Endothelial cell of umbilical vein (primary cell): Measurements from ENCODE around the gene TSPAN33. TPM values are rescaled to one million over a fixed set of nuclear protein-coding genes. Genes with fewer than 3 reads are reported as not detected.
A peak's percentile ranks its signal among the peaks of the same experiment; 100 is the strongest.

Experiments used
- BruUV-seq: library from RNA; stranded (reverse); fragments of 400-500 nt; replicated peaks from 2 replicates; lab custom pipeline; 2021; lab: Mats Ljungman, UMichigan
- CTCF ChIA-PET: fragments of 300-600, 350-600 bp; sonication (Branson Sonifier 250); formaldehyde crosslinking; loops from one replicate; lab custom pipeline; 2021; ENCODE audit warnings: antibody characterized with exemption, inconsistent platforms; lab: Charles Lee
- POLR2A ChIA-PET: fragments of 300-600, 350-600 bp; sonication (Branson Sonifier 250); formaldehyde crosslinking; loops from one replicate; lab custom pipeline; 2021; ENCODE audit warnings: antibody characterized with exemption, inconsistent platforms; lab: Charles Lee
- DNase-seq: peaks from one replicate; pipeline ENCODE4 v3.0.0-alpha.2; 2011; ENCODE audit warnings: low read depth, low spot score
- FAIRE-seq: peaks from 2 replicates; lab custom pipeline; 2011; peaks lifted over from hg19 to GRCh38; lab: Jason Lieb, UNC
- H2AFZ ChIP-seq: 2 replicates; pipeline ENCODE4 v1.6.0; 2012; ENCODE audit warnings: low read depth, low read length, control low read depth, inconsistent platforms
- H3K27ac ChIP-seq: 2 replicates; pipeline ENCODE4 v1.5.1; 2011; ENCODE audit warnings: low read depth, mild to moderate bottlenecking, control low read depth, low read length, moderate library complexity; ENCODE audit not compliant: insufficient read depth
- H3K27me3 ChIP-seq, 2 experiments: 2 replicates each; pipeline versions ENCODE4 v1.6.0 to v1.6.1; 2011; ENCODE audit warnings: low read length in 2 of 2, mixed read lengths in 1 of 2; ENCODE audit not compliant: control insufficient read depth in 2 of 2, insufficient read depth in 2 of 2
- H3K36me3 ChIP-seq, 2 experiments: 2 replicates in 1 of 2; 3 replicates in 1 of 2; pipeline ENCODE4 v1.5.1; 2011; ENCODE audit warnings: low read length in 2 of 2, mild to moderate bottlenecking in 1 of 2, moderate library complexity in 1 of 2; ENCODE audit not compliant: control insufficient read depth in 2 of 2, insufficient read depth in 2 of 2; ENCODE audit errors: extremely low read depth in 1 of 2
- H3K4me1 ChIP-seq: 3 replicates; pipeline ENCODE4 v1.5.1; 2011; ENCODE audit warnings: mild to moderate bottlenecking, low read length; ENCODE audit not compliant: control insufficient read depth, insufficient read depth; ENCODE audit errors: extremely low read depth
- H3K4me2 ChIP-seq: 2 replicates; pipeline ENCODE4 v1.6.1; 2011; ENCODE audit warnings: low read length, control low read depth, mixed read lengths; ENCODE audit not compliant: insufficient read depth
- H3K4me3 ChIP-seq, 3 experiments: fragments of 200-600 bp in 1 of 3; sonication (generic), shearing (Covaris generic) in 1 of 3; replicated peaks in 1 of 3; 2 replicates each; pipeline ENCODE4 v1.5.1; 2011 to 2016; ENCODE audit warnings: control low read depth in 3 of 3, low read length in 3 of 3, mild to moderate bottlenecking in 2 of 3, inconsistent platforms in 1 of 3, low read depth in 1 of 3, moderate library complexity in 1 of 3; ENCODE audit not compliant: insufficient read depth in 1 of 3
- H3K79me2 ChIP-seq: 2 replicates; pipeline ENCODE4 v1.6.0; 2012; ENCODE audit warnings: low read length, inconsistent platforms; ENCODE audit not compliant: control insufficient read depth, insufficient read depth
- H3K9ac ChIP-seq: replicated peaks from 2 replicates; pipeline ENCODE3; 2011; ENCODE audit warnings: low read length, control low read depth; ENCODE audit not compliant: insufficient read depth; ENCODE audit errors: extremely low read depth
- H3K9me1 ChIP-seq: replicated peaks from 3 replicates; pipeline ENCODE4 v1.6.0; 2011; ENCODE audit warnings: mild to moderate bottlenecking, low read length; ENCODE audit not compliant: control insufficient read depth, insufficient read depth; ENCODE audit errors: extremely low read depth
- H3K9me3 ChIP-seq: replicated peaks from 2 replicates; pipeline ENCODE4 v1.5.1; 2012; ENCODE audit warnings: low read length, inconsistent platforms; ENCODE audit not compliant: control insufficient read depth, insufficient read depth
- H4K20me1 ChIP-seq: replicated peaks from 2 replicates; pipeline ENCODE3; 2011; ENCODE audit warnings: mild to moderate bottlenecking, low read length; ENCODE audit not compliant: control insufficient read depth, insufficient read depth; ENCODE audit errors: extremely low read depth
- EZH2 ChIP-seq: IDR thresholded peaks from 2 replicates; pipeline ENCODE4 v1.6.1; 2012; ENCODE audit warnings: borderline replicate concordance, low read depth, mild to moderate bottlenecking, moderate library complexity, low read length, inconsistent platforms; ENCODE audit not compliant: severe bottlenecking
- FOS ChIP-seq: IDR thresholded peaks from 2 replicates; pipeline ENCODE4 v1.6.1; 2011; ENCODE audit warnings: mild to moderate bottlenecking, low read length, moderate library complexity, borderline replicate concordance; ENCODE audit not compliant: insufficient read depth
- GATA2 ChIP-seq: IDR thresholded peaks from 2 replicates; pipeline ENCODE4 v1.7.0; 2011; ENCODE audit warnings: low read depth, mild to moderate bottlenecking, moderate library complexity, mixed read lengths, low read length; ENCODE audit not compliant: insufficient read length, insufficient read depth
- JUN ChIP-seq: IDR thresholded peaks from 2 replicates; pipeline ENCODE4 v1.6.1; 2011; ENCODE audit warnings: borderline replicate concordance, low read depth; ENCODE audit not compliant: insufficient read length, insufficient read depth
- MYC ChIP-seq: IDR thresholded peaks from one replicate; pipeline ENCODE4 v1.6.1; 2011; ENCODE audit warnings: mild to moderate bottlenecking, low read depth, low read length
- POLR2A ChIP-seq: IDR thresholded peaks from 2 replicates; pipeline ENCODE4 v1.6.1; 2012; ENCODE audit warnings: low read depth, mild to moderate bottlenecking, control low read depth, low read length
- POLR2AphosphoS5 ChIP-seq: IDR thresholded peaks from 2 replicates; pipeline ENCODE4 v1.6.1; 2012; ENCODE audit warnings: low read depth, mild to moderate bottlenecking, control low read depth, low read length, moderate library complexity; ENCODE audit not compliant: insufficient read depth
- dilution Hi-C: fragments of 300-500 bp; cut with MboI; formaldehyde crosslinking; loops from one replicate; pipeline ENCODE4 v1.15.0; 2019; ENCODE audit warnings: low sequenced_read_pairs; ENCODE audit not compliant: extremely low pct_ligation_motif_present
- intact Hi-C: fragments of 100-400 bp; cut with micrococcal nuclease; formaldehyde crosslinking; loops from one replicate; pipeline ENCODE4 v1.10.0; 2022
- polyA plus RNA-seq, 4 experiments: library from polyadenylated mRNA; depleted of rRNA in 3 of 4; stranded (reverse) in 3 of 4; unstranded in 1 of 4; fragments of >200 nt; gene quantifications; 2 replicates each; pipeline versions ENCODE4 v1.2.1 to v1.2.3, GENCODE V29; 2011 to 2012; ENCODE audit warnings: missing spikeins in 1 of 4
- total RNA-seq: library from RNA; stranded (reverse); gene quantifications from 2 replicates; pipeline ENCODE4 v1.2.3, GENCODE V29; 2021
- TF ChIP-seq, protein P1 (sequence below): IDR thresholded peaks from 2 replicates; pipeline ENCODE4 v1.6.1; 2011; ENCODE audit not compliant: insufficient read depth, insufficient read length
- TF ChIP-seq, protein P2 (sequence below), 2 donors: IDR thresholded peaks; 1 replicate in 1 of 2; 2 replicates in 1 of 2; pipeline ENCODE4 v1.5.1; 2011; ENCODE audit warnings: low read length in 2 of 2, mild to moderate bottlenecking in 2 of 2, moderate library complexity in 2 of 2, control low read depth in 1 of 2, inconsistent platforms in 1 of 2, low read depth in 1 of 2; ENCODE audit not compliant: insufficient read depth in 1 of 2; ENCODE audit errors: extremely low read depth in 1 of 2

TSPAN33 gene
- total and polyA plus RNA-seq, 2 donors (not counting 3 experiments of a cell fraction or from before 2014, with no cell fraction given): 0.21 TPM; not detected in 1

DNA sequence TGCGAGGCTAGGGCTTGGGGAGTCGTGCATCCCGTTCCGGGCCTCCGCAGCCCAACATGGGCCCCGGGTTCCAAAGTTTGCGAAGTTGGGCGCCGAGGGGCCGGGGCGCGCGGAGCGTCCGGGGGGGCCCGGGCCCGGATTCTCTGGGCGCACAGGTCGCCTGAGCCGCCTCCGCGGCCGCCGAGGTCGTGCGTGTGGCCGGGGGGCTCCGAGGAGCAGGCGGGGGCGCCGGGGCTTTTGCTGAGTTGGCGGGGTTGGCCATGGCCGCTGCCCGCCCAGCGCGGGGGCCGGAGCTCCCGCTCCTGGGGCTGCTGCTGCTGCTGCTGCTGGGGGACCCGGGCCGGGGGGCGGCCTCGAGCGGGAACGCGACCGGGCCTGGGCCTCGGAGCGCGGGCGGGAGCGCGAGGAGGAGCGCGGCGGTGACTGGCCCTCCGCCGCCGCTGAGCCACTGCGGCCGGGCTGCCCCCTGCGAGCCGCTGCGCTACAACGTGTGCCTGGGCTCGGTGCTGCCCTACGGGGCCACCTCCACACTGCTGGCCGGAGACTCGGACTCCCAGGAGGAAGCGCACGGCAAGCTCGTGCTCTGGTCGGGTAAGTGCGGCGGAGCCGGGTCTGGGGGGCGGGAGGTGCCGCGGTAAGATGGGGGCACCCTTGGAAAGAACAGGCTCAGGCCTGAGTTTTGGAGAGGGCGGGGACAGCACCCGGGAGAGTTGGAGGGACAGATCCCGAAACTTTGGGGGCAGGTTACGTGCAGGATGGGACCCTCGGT is 44.6 kb downstream of the TSPAN33 start:
- Histone ChIP-seq H4K20me1 (no peaks in the 10 kb centered on the region), H3K9me3 (no peaks in the 10 kb centered on the region), H3K27me3 (peaks cover 5 to 11% of the 10 kb centered on the region in 2 experiments), H3K4me3 (peak overlapping the region; percentile 34 to 79 (median 42)), H2AFZ (peak overlapping the region; percentile 76), H3K9me1 (no peaks in the 10 kb centered on the region), H3K4me1 (peaks cover 4% of the 10 kb centered on the region), H3K27ac (no peak overlapping the region), H3K79me2 (no peaks in the 10 kb centered on the region), H3K9ac (peak overlapping the region; percentile 47), H3K4me2 (peak overlapping the region; percentile 75), H3K36me3 (no peaks in the 10 kb centered on the region)
- ChIA-PET POLR2A (no interaction called here), CTCF (interaction anchor here (0.6 to 3.9 kb wide), 4 partner anchors 21 to 87 kb away, joined by 3 to 32 read pairs (median 6); no protein-coding TSS in a partner anchor)
- TF ChIP-seq EZH2 (no peak), MYC (no peak)
- BruUV-seq: no TSS peak
- DNase-seq: peak; percentile 31
- peak; percentile 26 for FAIRE-seq
- dilution Hi-C loops: no loop called here
- intact Hi-C loops: no loop called here

DNA sequence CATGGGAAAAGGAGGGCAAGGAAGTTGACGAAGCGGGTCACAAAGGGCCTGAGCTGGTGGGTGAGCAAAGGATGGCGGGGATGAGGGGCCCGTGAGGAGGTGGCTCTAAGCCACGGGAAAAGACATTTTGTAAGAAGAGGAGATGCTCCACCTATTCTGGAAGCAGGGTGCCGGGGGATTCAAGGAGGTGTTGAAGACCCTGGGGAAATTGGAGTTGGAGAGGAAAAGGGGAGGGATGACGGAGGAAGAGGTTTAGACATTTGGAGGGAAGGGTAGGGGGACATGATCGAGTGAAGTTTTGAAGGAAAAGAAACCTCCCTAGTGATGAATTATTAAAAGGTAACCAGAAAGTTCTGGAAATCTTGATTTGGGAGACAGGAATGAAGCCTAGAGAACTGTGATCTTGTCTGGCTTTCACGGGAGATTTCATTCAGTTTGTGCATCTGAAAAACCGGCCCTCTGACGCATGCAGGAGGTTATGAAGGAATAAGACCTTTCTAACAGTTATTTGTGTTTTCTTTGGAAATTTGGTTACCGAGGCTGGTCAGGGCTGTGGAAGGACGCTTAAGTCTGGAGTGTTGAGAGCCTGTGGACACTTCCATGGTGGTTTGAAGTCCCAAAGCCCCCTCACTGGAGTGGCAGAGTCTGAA is 45.3 kb downstream of the TSPAN33 start:
- Histone ChIP-seq H4K20me1 (no peaks in the 10 kb centered on the region), H3K4me1 (peaks cover 4% of the 10 kb centered on the region), H3K27ac (no peak overlapping the region), H3K36me3 (no peaks in the 10 kb centered on the region), H3K4me2 (peak overlapping the region; percentile 75), H2AFZ (peak overlapping the region; percentile 76), H3K27me3 (peaks cover 3 to 11% of the 10 kb centered on the region in 2 experiments), H3K4me3 (peak overlapping the region; percentile 34 to 79 (median 42)), H3K9ac (peak overlapping the region; percentile 47), H3K79me2 (no peaks in the 10 kb centered on the region), H3K9me3 (no peaks in the 10 kb centered on the region), H3K9me1 (no peaks in the 10 kb centered on the region)
- dilution Hi-C loops (no loop called here), intact Hi-C loops (no loop called here)
- ChIA-PET POLR2A (no interaction called here), CTCF (interaction anchor here (1.5 to 3.9 kb wide), 2 partner anchors 20 to 27 kb away, joined by 8 to 32 read pairs; no protein-coding TSS in a partner anchor)
- TF ChIP-seq POLR2AphosphoS5: no peak
- TF ChIP-seq, protein P1, sequence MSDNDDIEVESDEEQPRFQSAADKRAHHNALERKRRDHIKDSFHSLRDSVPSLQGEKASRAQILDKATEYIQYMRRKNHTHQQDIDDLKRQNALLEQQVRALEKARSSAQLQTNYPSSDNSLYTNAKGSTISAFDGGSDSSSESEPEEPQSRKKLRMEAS: no peak
- TF ChIP-seq, protein P2, sequence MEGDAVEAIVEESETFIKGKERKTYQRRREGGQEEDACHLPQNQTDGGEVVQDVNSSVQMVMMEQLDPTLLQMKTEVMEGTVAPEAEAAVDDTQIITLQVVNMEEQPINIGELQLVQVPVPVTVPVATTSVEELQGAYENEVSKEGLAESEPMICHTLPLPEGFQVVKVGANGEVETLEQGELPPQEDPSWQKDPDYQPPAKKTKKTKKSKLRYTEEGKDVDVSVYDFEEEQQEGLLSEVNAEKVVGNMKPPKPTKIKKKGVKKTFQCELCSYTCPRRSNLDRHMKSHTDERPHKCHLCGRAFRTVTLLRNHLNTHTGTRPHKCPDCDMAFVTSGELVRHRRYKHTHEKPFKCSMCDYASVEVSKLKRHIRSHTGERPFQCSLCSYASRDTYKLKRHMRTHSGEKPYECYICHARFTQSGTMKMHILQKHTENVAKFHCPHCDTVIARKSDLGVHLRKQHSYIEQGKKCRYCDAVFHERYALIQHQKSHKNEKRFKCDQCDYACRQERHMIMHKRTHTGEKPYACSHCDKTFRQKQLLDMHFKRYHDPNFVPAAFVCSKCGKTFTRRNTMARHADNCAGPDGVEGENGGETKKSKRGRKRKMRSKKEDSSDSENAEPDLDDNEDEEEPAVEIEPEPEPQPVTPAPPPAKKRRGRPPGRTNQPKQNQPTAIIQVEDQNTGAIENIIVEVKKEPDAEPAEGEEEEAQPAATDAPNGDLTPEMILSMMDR (IDR thresholded peaks at IDR 0.05; ENCODE audit: extremely low read depth in 1 of 2, insufficient read depth in 1 of 2, low read depth in 1 of 2, low read length in 2 of 2): no peak
- TF ChIP-seq MYC: no peak
- TF ChIP-seq GATA2: no peak
- TF ChIP-seq FOS: no peak
- no peak for TF ChIP-seq EZH2
- no peak for TF ChIP-seq POLR2A
- TF ChIP-seq JUN: no peak
- FAIRE-seq (no peak), DNase-seq (no peak)
- no TSS peak for BruUV-seq
